HepG2 (cell line): ENCODE results near the gene ADPRHL1. TPM values are rescaled to one million over a fixed set of nuclear protein-coding genes. Genes with fewer than 3 reads are reported as not detected.

Experiments
- RBM39 ChIP-seq: fragments of 200-400 bp; formaldehyde crosslinking; IDR thresholded peaks from one replicate; pipeline ENCODE4 v1.6.1; 2018; ENCODE audit warnings: antibody characterized with exemption, mild to moderate bottlenecking, low read depth, low read length; ENCODE audit not compliant: poor library complexity, severe bottlenecking
- SOX6 ChIP-seq, 2 experiments: fragments of 450-650 bp in 1 of 2; sonication (generic) in 1 of 2; formaldehyde crosslinking in 1 of 2; IDR thresholded peaks; 2 replicates each; pipeline versions ENCODE4 v1.4.0 to v1.6.1; 2017 to 2020; ENCODE audit warnings: antibody characterized with exemption in 1 of 2, mild to moderate bottlenecking in 1 of 2, missing genetic modification reagents in 1 of 2
- ZFX ChIP-seq: sonication (generic); formaldehyde crosslinking; IDR thresholded peaks from 2 replicates; pipeline ENCODE4 v1.4.0; 2020; ENCODE audit warnings: mild to moderate bottlenecking, low read depth, missing genetic modification reagents, moderate library complexity
- ZFY ChIP-seq: sonication (generic); formaldehyde crosslinking; IDR thresholded peaks from 2 replicates; pipeline ENCODE4 v1.4.0; 2020; ENCODE audit warnings: missing genetic modification reagents
- polyA plus RNA-seq, 8 experiments: library from polyadenylated mRNA; depleted of rRNA in 3 of 8; stranded (reverse) in 7 of 8; unstranded in 1 of 8; fragments of >200 nt; fragmentation: Illumina TruSeq in 4 of 8; extraction: Trizol in 4 of 8; gene quantifications; 2 replicates each; pipeline versions ENCODE4 v1.2.1 to v1.2.3, GENCODE V29; 2011 to 2016; ENCODE audit warnings: low read depth in 4 of 8, missing spikeins in 1 of 8, mixed read lengths in 1 of 8; ENCODE audit not compliant: insufficient read depth in 1 of 8
- total RNA-seq, 5 experiments: library from RNA; depleted of rRNA; stranded (reverse); fragments of >200 nt; fragmentation: Illumina TruSeq; extraction: Trizol; gene quantifications; 2 replicates each; pipeline ENCODE4 v1.2.3, GENCODE V29; 2016; ENCODE audit warnings: low read depth in 1 of 5
- TF ChIP-seq, protein P1 (sequence below): sonication (generic); formaldehyde crosslinking; IDR thresholded peaks from 2 replicates; pipeline ENCODE4 v1.5.1; 2020; ENCODE audit warnings: mild to moderate bottlenecking, missing genetic modification reagents, moderate library complexity
- TF ChIP-seq, protein P2 (sequence below): sonication (generic); formaldehyde crosslinking; IDR thresholded peaks from 2 replicates; pipeline ENCODE4 v1.8.1; 2023; ENCODE audit warnings: mild to moderate bottlenecking, missing genetic modification reagents
- TF ChIP-seq, protein P3 (sequence below): sonication (generic); formaldehyde crosslinking; IDR thresholded peaks from 2 replicates; pipeline ENCODE4 v1.8.1; 2023; ENCODE audit warnings: mild to moderate bottlenecking, moderate library complexity, missing genetic modification reagents

Gene ADPRHL1
- total and polyA plus RNA-seq, 2 of the 13 experiments (the other 11 are each of a cell fraction or from before 2014, with no cell fraction given), result 0.34 to 0.40 TPM

DNA sequence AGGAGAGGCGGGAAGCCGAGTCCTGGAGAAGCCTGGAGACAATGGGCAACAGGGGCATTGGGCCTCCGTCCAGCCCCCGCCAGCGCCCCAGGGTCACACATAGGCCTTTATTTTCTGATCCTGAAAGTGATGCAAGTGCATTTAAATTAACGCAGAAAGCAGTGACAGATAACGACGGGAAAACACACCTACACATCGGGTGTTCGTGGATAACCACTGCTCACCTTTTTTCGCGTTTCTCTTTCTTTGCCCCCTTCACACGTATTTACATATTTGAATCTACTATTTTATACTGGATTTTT is 59.0 kb downstream of the ADPRHL1 start (continued):
- TF ChIP-seq, protein P1, sequence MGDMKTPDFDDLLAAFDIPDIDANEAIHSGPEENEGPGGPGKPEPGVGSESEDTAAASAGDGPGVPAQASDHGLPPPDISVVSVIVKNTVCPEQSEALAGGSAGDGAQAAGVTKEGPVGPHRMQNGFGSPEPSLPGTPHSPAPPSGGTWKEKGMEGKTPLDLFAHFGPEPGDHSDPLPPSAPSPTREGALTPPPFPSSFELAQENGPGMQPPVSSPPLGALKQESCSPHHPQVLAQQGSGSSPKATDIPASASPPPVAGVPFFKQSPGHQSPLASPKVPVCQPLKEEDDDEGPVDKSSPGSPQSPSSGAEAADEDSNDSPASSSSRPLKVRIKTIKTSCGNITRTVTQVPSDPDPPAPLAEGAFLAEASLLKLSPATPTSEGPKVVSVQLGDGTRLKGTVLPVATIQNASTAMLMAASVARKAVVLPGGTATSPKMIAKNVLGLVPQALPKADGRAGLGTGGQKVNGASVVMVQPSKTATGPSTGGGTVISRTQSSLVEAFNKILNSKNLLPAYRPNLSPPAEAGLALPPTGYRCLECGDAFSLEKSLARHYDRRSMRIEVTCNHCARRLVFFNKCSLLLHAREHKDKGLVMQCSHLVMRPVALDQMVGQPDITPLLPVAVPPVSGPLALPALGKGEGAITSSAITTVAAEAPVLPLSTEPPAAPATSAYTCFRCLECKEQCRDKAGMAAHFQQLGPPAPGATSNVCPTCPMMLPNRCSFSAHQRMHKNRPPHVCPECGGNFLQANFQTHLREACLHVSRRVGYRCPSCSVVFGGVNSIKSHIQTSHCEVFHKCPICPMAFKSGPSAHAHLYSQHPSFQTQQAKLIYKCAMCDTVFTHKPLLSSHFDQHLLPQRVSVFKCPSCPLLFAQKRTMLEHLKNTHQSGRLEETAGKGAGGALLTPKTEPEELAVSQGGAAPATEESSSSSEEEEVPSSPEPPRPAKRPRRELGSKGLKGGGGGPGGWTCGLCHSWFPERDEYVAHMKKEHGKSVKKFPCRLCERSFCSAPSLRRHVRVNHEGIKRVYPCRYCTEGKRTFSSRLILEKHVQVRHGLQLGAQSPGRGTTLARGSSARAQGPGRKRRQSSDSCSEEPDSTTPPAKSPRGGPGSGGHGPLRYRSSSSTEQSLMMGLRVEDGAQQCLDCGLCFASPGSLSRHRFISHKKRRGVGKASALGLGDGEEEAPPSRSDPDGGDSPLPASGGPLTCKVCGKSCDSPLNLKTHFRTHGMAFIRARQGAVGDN (CRISPR knock-in tag), result peak; percentile 23; the same call in 1 of the 2 replicates
- TF ChIP-seq SOX6 (IDR thresholded peaks at IDR 0.05) (no peak), SOX6 (CRISPR knock-in tag; IDR thresholded peaks at IDR 0.05) (0 out of 2 replicates have a peak, but pooled peaks have one; percentile 18), ZFY (CRISPR knock-in tag) (0 out of 2 replicates have a peak, but pooled peaks have one; percentile 10), RBM39 (peak; percentile 24), ZFX (CRISPR knock-in tag) (peak; percentile 35)
- TF ChIP-seq, protein P2, sequence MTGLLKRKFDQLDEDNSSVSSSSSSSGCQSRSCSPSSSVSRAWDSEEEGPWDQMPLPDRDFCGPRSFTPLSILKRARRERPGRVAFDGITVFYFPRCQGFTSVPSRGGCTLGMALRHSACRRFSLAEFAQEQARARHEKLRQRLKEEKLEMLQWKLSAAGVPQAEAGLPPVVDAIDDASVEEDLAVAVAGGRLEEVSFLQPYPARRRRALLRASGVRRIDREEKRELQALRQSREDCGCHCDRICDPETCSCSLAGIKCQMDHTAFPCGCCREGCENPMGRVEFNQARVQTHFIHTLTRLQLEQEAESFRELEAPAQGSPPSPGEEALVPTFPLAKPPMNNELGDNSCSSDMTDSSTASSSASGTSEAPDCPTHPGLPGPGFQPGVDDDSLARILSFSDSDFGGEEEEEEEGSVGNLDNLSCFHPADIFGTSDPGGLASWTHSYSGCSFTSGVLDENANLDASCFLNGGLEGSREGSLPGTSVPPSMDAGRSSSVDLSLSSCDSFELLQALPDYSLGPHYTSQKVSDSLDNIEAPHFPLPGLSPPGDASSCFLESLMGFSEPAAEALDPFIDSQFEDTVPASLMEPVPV, result 0 out of 2 replicates have a peak, but pooled peaks have one; percentile 56
- TF ChIP-seq, protein P3, sequence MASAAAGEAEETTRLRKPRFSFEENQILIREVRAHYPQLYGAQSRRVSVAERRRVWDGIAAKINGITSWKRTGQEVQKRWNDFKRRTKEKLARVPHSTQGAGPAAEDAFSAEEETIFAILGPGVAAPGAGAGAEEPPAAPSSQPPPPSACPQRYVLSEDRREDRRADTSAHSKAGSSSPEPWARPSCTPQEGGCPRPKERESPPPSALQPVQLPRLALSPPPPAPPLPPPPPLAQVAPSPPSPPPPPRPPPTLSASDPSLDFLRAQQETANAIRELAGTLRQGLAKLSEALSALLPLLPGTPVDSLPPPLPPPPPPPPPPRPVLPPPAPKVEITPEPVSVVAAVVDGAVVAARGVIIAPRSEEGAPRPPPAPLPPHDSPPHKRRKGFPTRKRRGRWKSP, result 0 out of 2 replicates have a peak, but pooled peaks have one; percentile 28
